Heart right ventricle (tissue), 16 donors: ENCODE data around the gene KATNIP. TPM values are rescaled to one million over a fixed set of nuclear protein-coding genes. Genes with fewer than 3 reads are reported as not detected.
A peak's percentile ranks its signal among the peaks of the same experiment; 100 is the strongest.
"Not testable (repeated sequence)": the region's sequence is repeated elsewhere in the genome, so short reads cannot be mapped to it uniquely, and the experiment has no call there.

Experiments used
- ATAC-seq, 8 donors: fragments of 200-7000 bp; cut with Tn5 transposase; one replicate each; pipeline ENCODE4 v1.9.1; 2020; ENCODE audit warnings: mild to moderate bottlenecking in 8 of 8, moderate library complexity in 8 of 8, moderate number of reproducible peaks in 1 of 8
- DNase-seq, 2 donors: peaks; one replicate each; pipeline ENCODE4 v3.0.0-alpha.2; 2020
- H3K27ac ChIP-seq, 10 donors: fragments of 200-600 bp; sonication (generic) in 2 of 10; one replicate each; pipeline versions ENCODE4 v1.5.0 to v1.8.0; 2020 to 2022; ENCODE audit warnings: mild to moderate bottlenecking in 3 of 10
- H3K27me3 ChIP-seq, 7 donors: fragments of 200-600 bp; one replicate each; pipeline ENCODE4 v1.8.0; 2021 to 2022; ENCODE audit warnings: mild to moderate bottlenecking in 2 of 7
- H3K36me3 ChIP-seq, 9 donors: fragments of 200-600 bp; sonication (generic) in 1 of 9; one replicate each; pipeline versions ENCODE4 v1.5.0 to v1.8.0; 2020 to 2022; ENCODE audit warnings: mild to moderate bottlenecking in 2 of 9
- H3K4me1 ChIP-seq, 9 donors: fragments of 200-600 bp; sonication (generic) in 1 of 9; one replicate each; pipeline versions ENCODE4 v1.5.0 to v1.8.0; 2020 to 2022; ENCODE audit warnings: mild to moderate bottlenecking in 4 of 9
- H3K4me3 ChIP-seq, 10 donors: fragments of 200-600 bp; sonication (generic) in 2 of 10; one replicate each; pipeline versions ENCODE4 v1.5.0 to v1.8.0; 2020 to 2022; ENCODE audit warnings: mild to moderate bottlenecking in 7 of 10, moderate library complexity in 2 of 10
- H3K9me3 ChIP-seq, 11 donors: fragments of 200-600 bp in 10 of 11; sonication (generic) in 2 of 11; one replicate each; pipeline versions ENCODE4 v1.5.0 to v1.8.0; 2013 to 2022; ENCODE audit warnings: mild to moderate bottlenecking in 2 of 11, control low read depth in 1 of 11, moderate library complexity in 1 of 11
- CTCF ChIP-seq, 9 donors: fragments of 200-600 bp; sonication (generic) in 2 of 9; IDR thresholded peaks; one replicate each; pipeline versions ENCODE4 v1.5.0 to v1.8.0; 2021 to 2022; ENCODE audit warnings: antibody characterized with exemption in 9 of 9, mild to moderate bottlenecking in 5 of 9, moderate library complexity in 1 of 9
- WGBS, 2 donors: extraction: QIAGEN DNeasy Blood & Tissue Kit; methylation state at CpG; one replicate each; pipeline ENCODE4 v1.1.7; 2013; ENCODE audit warnings: inconsistent platforms in 1 of 2; 5-methylcytosine and 5-hydroxymethylcytosine counted together
- intact Hi-C, 10 donors: fragments of 100-400 bp; cut with DNase I; formaldehyde crosslinking; loops; one replicate each; pipeline versions ENCODE4 v1.11.1 to v1.14.2; 2022
- polyA plus RNA-seq, 2 donors: library from polyadenylated mRNA; stranded (reverse); fragments of 200-250 nt; gene quantifications; one replicate each; pipeline ENCODE4 v1.2.3, GENCODE V29; 2013
- total RNA-seq, 10 donors: library from RNA; stranded (reverse); fragmentation: NEBNext Ultra II Directional in 3 of 10; extraction: Animal tissue kit (Norgen Biotek cat#: 25700) in 3 of 10; gene quantifications; one replicate each; pipeline versions ENCODE4 v1.2.1 to v1.2.4, GENCODE V29; 2021 to 2023
- donor health status: Arrhythmogenic right ventricular cardiomyopathy.
- donor health status: ischemic (EF 13 %, LVEDD 7.1; RV severe dilation, severe dysfunction).
- donor health status: healthy with polysubstance abuse.
- donor health status: DM: no; HTN: yes; CAD: no.
- donor health status: DM: no; HTN: no; CAD: no.
- donor health status: ischemic (EF 25% LVEDD 6.9; RV normal size, moderate dysfunction).
- donor health status: ischemic (EF 25% LVEDD 5.7; RV mildly dilated, moderate dysfunction).
- donor health status: healthy.
- donor health status: DM: yes; HTN: yes; CAD: no.
- donor health status: Ischemic cardiomyopathy.
- donor health status: ischemic (EF 35%, LVEDD 5.7; RV mildly dilated, moderate dysfunction).
- donor health status: nonischemic (EF 11% LVEDD 7.7; RV severe dilation, severe dysfunction).
- donor health status: DM: yes; HTN: yes; CAD: no.
- donor health status: PGD.
- donor health status: ischemic (EF 29% LVEDD 5.4; RV normal size, mild dysfunction).
- donor health status: nonischemic (EF 23%, LVEDD 6.1; RV moderate dilation, normal function).

KATNIP gene
- total and polyA plus RNA-seq, 12 donors, result 5.9 to 25.0 (median 14.3) TPM

- Histone ChIP-seq H3K27ac (no peak overlapping the region), H3K36me3 (no peaks in the 10 kb centered on the region), H3K27me3 (no peaks in the 10 kb centered on the region), H3K4me1 (peaks cover 0 to 23% (median 2%) of the 10 kb centered on the region in 9 donors), H3K4me3 (no peak overlapping the region), H3K9me3 (no peaks in the 10 kb centered on the region)
- TF ChIP-seq CTCF (IDR thresholded peaks at IDR 0.05), result no peak
- ATAC-seq (no peak), DNase-seq (no peak)
- intact Hi-C loops, result no loop called here
- 80 to 81% methylated on average over 6 of the region's 6 CpGs for WGBS, 2 donors
Observed at GRCh38 chr16:27566417-27566816, 16.5 kb downstream of the KATNIP start.

- ATAC-seq (no peak), DNase-seq (no peak)
- H3K27me3 ChIP-seq, result no peaks in the 10 kb centered on the region
- no peaks in the 10 kb centered on the region for H3K36me3 ChIP-seq
- H3K27ac ChIP-seq, result no peak overlapping the region
- WGBS, 2 donors, result 92 to 98% methylated on average over 4 of the region's 4 CpGs
- H3K4me3 ChIP-seq, result no peak overlapping the region
- peaks cover 0 to 28% (median 3%) of the 10 kb centered on the region in 9 donors for H3K4me1 ChIP-seq
- TF ChIP-seq CTCF (IDR thresholded peaks at IDR 0.05), result no peak
- H3K9me3 ChIP-seq, result no peaks in the 10 kb centered on the region
- intact Hi-C loops, result no loop called here
Observed at GRCh38 chr16:27568077-27568476, 18.1 kb downstream of the KATNIP start.

- ATAC-seq, H3K9me3 ChIP-seq, H3K27me3 ChIP-seq, H3K27ac ChIP-seq, H3K4me3 ChIP-seq, DNase-seq, intact Hi-C loops: not testable (repeated sequence)
- 96% methylated on average over 8 of the region's 8 CpGs for WGBS, 2 donors
- peaks cover 0 to 15% (median 0%) of the 10 kb centered on the region in 9 donors for H3K36me3 ChIP-seq
- peaks cover 0 to 14% (median 0%) of the 10 kb centered on the region in 9 donors for H3K4me1 ChIP-seq
Observed at GRCh38 chr16:27570986-27571385, 21.0 kb downstream of the KATNIP start.

- Histone ChIP-seq H3K27me3 (no peaks in the 10 kb centered on the region), H3K4me1 (peaks cover 0 to 14% (median 0%) of the 10 kb centered on the region in 9 donors), H3K27ac (no peak overlapping the region), H3K36me3 (peaks cover 0 to 22% (median 0%) of the 10 kb centered on the region in 9 donors), H3K4me3 (no peak overlapping the region), H3K9me3 (no peaks in the 10 kb centered on the region)
- intact Hi-C loops, result no loop called here
- TF ChIP-seq CTCF (IDR thresholded peaks at IDR 0.05), result no peak
- DNase-seq (no peak), ATAC-seq (peak in 4 of 8 donors; percentile 11 to 55 (median 20))
- WGBS, 2 donors, result 89 to 92% methylated on average over 8 of the region's 8 CpGs
Observed at GRCh38 chr16:27571433-27572326, 21.7 kb downstream of the KATNIP start.

- TF ChIP-seq CTCF (IDR thresholded peaks at IDR 0.05), result no peak
- H3K4me3 ChIP-seq, result no peak overlapping the region
- peaks cover 0 to 24% (median 0%) of the 10 kb centered on the region in 9 donors for H3K36me3 ChIP-seq
- ATAC-seq (peak in 2 of 8 donors; percentile 26 to 57), DNase-seq (no peak)
- intact Hi-C loops, result no loop called here
- 72 to 78% methylated on average over 6 of the region's 6 CpGs for WGBS, 2 donors
- peak overlapping the region in 1 of 10 donors; percentile 41 for H3K27ac ChIP-seq
- peaks cover 0 to 14% (median 0%) of the 10 kb centered on the region in 9 donors for H3K4me1 ChIP-seq
- no peaks in the 10 kb centered on the region for H3K9me3 ChIP-seq
- no peaks in the 10 kb centered on the region for H3K27me3 ChIP-seq
Observed at GRCh38 chr16:27572711-27573110, 22.8 kb downstream of the KATNIP start.
